Endometrial microvascular endothelial cells (primary cell): Measurements from ENCODE around the gene PRDM16. TPM values are rescaled to one million over a fixed set of nuclear protein-coding genes. Genes with fewer than 3 reads are reported as not detected.

ENCODE experiments used
- total RNA-seq: library from RNA; depleted of rRNA; stranded (reverse); fragments of >200 nt; gene quantifications from one replicate; pipeline ENCODE4 v1.2.3, GENCODE V29; 2015; ENCODE audit errors: inconsistent ontology term

PRDM16 gene
- total RNA-seq, 1 donor from 2014 or later, result not detected

Other genes starting within 250 kb of the PRDM16 start
- not detected for gene ACTRT2, start 47.7 kb upstream of the PRDM16 start, total RNA-seq